Stimulated activated CD4-positive, alpha-beta T cell treated with anti-CD3 and anti-CD28 coated beads, Interleukin-1b, Interleukin-23, amount 100 ng/mL, for 4 hours (primary cell): Measurements from ENCODE around the gene KLHL24.
"Not testable (repeated sequence)": the region's sequence is repeated elsewhere in the genome, so short reads cannot be mapped to it uniquely, and the experiment has no call there.

Experiments used
- DNase-seq, 2 donors: peaks; one replicate each; pipeline ENCODE4 v3.0.0-alpha.2; 2020; ENCODE audit warnings: low read depth in 2 of 2

KLHL24 gene

GRCh38 chr3:183635107-183635430 is 354 bp upstream of the KLHL24 start:
- no peak for DNase-seq

GRCh38 chr3:183636221-183637105 is 1.0 kb downstream of the KLHL24 start:
- DNase-seq = peak; percentile 76 to 79

- DNase-seq = no peak
Observed at GRCh38 chr3:183637106-183637486, 1.7 kb downstream of the KLHL24 start.

GRCh38 chr3:183637633-183638032 is 2.2 kb downstream of the KLHL24 start:
- DNase-seq = not testable (repeated sequence)

- DNase-seq = no peak
Observed at GRCh38 chr3:183638101-183638852, 2.9 kb downstream of the KLHL24 start.

GRCh38 chr3:183640635-183641034 is 5.2 kb downstream of the KLHL24 start:
- not testable (repeated sequence) for DNase-seq

- DNase-seq = no peak
Observed at GRCh38 chr3:183641882-183642281, 6.5 kb downstream of the KLHL24 start.

GRCh38 chr3:183644244-183644643 is 8.8 kb downstream of the KLHL24 start:
- no peak for DNase-seq

- DNase-seq = no peak
Observed at GRCh38 chr3:183645254-183645653, 9.8 kb downstream of the KLHL24 start.

GRCh38 chr3:183650554-183650953 is 15.1 kb downstream of the KLHL24 start:
- DNase-seq = no peak

- DNase-seq = no peak
Observed at GRCh38 chr3:183653209-183654064, 18.0 kb downstream of the KLHL24 start.

- no peak for DNase-seq
Observed at GRCh38 chr3:183654727-183655126, 19.3 kb downstream of the KLHL24 start.

GRCh38 chr3:183662099-183662498 is 26.7 kb downstream of the KLHL24 start:
- DNase-seq = no peak

GRCh38 chr3:183664913-183665381 is 29.5 kb downstream of the KLHL24 start:
- DNase-seq = no peak

- no peak for DNase-seq
Observed at GRCh38 chr3:183680061-183680460, 44.6 kb downstream of the KLHL24 start.

GRCh38 chr3:183687705-183688104 is 52.3 kb downstream of the KLHL24 start:
- no peak for DNase-seq

GRCh38 chr3:183688874-183689273 is 53.5 kb downstream of the KLHL24 start:
- no peak for DNase-seq

- not testable (repeated sequence) for DNase-seq
Observed at GRCh38 chr3:183689621-183690020, 54.2 kb downstream of the KLHL24 start.

- no peak for DNase-seq
Observed at GRCh38 chr3:183690402-183690995, 55.1 kb downstream of the KLHL24 start.

- DNase-seq = no peak
Observed at GRCh38 chr3:183692436-183692835, 57.0 kb downstream of the KLHL24 start.

GRCh38 chr3:183695569-183696364 is 60.3 kb downstream of the KLHL24 start:
- DNase-seq = no peak
